HCT116 (cell line): ENCODE data around the gene NSF. TPM values are rescaled to one million over a fixed set of nuclear protein-coding genes. Genes with fewer than 3 reads are reported as not detected.

Experiments
- ATAC-seq: fragments of 200-7000 bp; cut with Tn5 transposase; 2 replicates; pipeline ENCODE4 v1.9.1; 2020; ENCODE audit warnings: mild to moderate bottlenecking, moderate library complexity
- BruUV-seq: library from RNA; stranded (reverse); fragments of 400-500 nt; replicated peaks from 2 replicates; lab custom pipeline; 2021; lab: Mats Ljungman, UMichigan
- CTCF ChIA-PET: fragments of 300-600 bp; sonication (Branson Sonifier 250); formaldehyde crosslinking; loops from one replicate; lab custom pipeline; 2021; ENCODE audit warnings: antibody characterized with exemption; lab: Charles Lee
- POLR2A ChIA-PET: fragments of 300-600, 350-600 bp; sonication (Branson Sonifier 250); formaldehyde crosslinking; loops from one replicate; lab custom pipeline; 2021; ENCODE audit warnings: antibody characterized with exemption; lab: Charles Lee
- RAD21 ChIA-PET, 2 experiments: fragments of 300-600 bp; sonication (Branson Sonifier 250); formaldehyde crosslinking; loops; one replicate each; lab custom pipeline; 2023; ENCODE audit warnings: low total read pairs in 2 of 2; ENCODE audit not compliant: uncharacterized antibody in 2 of 2, unreplicated experiment in 2 of 2, low non-redundant PET in 1 of 2; lab: Charles Lee
- DNase-seq: peaks from one replicate; pipeline ENCODE4 v3.0.0-alpha.2; 2010; ENCODE audit warnings: low read depth, low spot score
- H2AFZ ChIP-seq: fragments of 200-600 bp; shearing (Covaris generic), sonication (generic); 2 replicates; pipeline ENCODE4 v1.6.1; 2017; ENCODE audit warnings: low read depth, mixed run types, mixed read lengths, antibody characterized with exemption, low read length; ENCODE audit not compliant: poor library complexity, severe bottlenecking
- H3K27ac ChIP-seq: 2 replicates; pipeline ENCODE4 v1.5.1; 2012; ENCODE audit warnings: low read depth, low read length
- H3K27me3 ChIP-seq: fragments of 200-600 bp; sonication (generic); 2 replicates; pipeline ENCODE4 v1.6.1; 2016; ENCODE audit warnings: mixed run types, low read length, mixed read lengths; ENCODE audit not compliant: insufficient read depth
- H3K36me3 ChIP-seq, 2 experiments: fragments of 200-500 bp in 1 of 2; fragments of 200-600 bp in 1 of 2; sonication (Bioruptor generic) in 1 of 2; sonication (generic) in 1 of 2; 2 replicates each; pipeline versions ENCODE4 v1.5.1 to v1.6.1; 2014 to 2016; ENCODE audit warnings: low read length in 2 of 2, inconsistent platforms in 1 of 2, mixed read lengths in 1 of 2, mixed run types in 1 of 2; ENCODE audit not compliant: insufficient read depth in 2 of 2, control insufficient read depth in 1 of 2
- H3K4me1 ChIP-seq, 2 experiments: fragments of 200-600 bp in 1 of 2; sonication (generic) in 1 of 2; 2 replicates each; pipeline versions ENCODE4 v1.5.1 to v1.6.1; 2012 to 2017; ENCODE audit warnings: low read length in 2 of 2, inconsistent platforms in 1 of 2, mild to moderate bottlenecking in 1 of 2, mixed read lengths in 1 of 2, mixed run types in 1 of 2, moderate library complexity in 1 of 2; ENCODE audit not compliant: insufficient read depth in 2 of 2, control insufficient read depth in 1 of 2
- H3K4me2 ChIP-seq: fragments of 200-600 bp; sonication (generic); 2 replicates; pipeline ENCODE4 v1.6.1; 2017; ENCODE audit warnings: mixed run types, low read length, mixed read lengths
- H3K4me3 ChIP-seq, 2 experiments: fragments of 200-600 bp in 1 of 2; sonication (generic) in 1 of 2; replicated peaks in 1 of 2; 2 replicates each; pipeline ENCODE4 v1.5.1; 2011 to 2016; ENCODE audit warnings: low read length in 2 of 2, control low read depth in 1 of 2, low read depth in 1 of 2, mild to moderate bottlenecking in 1 of 2, mixed read lengths in 1 of 2, mixed run types in 1 of 2
- H3K79me2 ChIP-seq: fragments of 200-600 bp; sonication (generic); 2 replicates; pipeline ENCODE4 v1.6.1; 2017; ENCODE audit warnings: mild to moderate bottlenecking, mixed run types, low read length, moderate library complexity, mixed read lengths; ENCODE audit not compliant: insufficient read depth
- H3K9ac ChIP-seq: fragments of 200-600 bp; sonication (generic); 2 replicates; pipeline ENCODE4 v1.6.1; 2016; ENCODE audit warnings: low read length, mixed read lengths
- H3K9me2 ChIP-seq: fragments of 200-600 bp; sonication (generic), shearing (Covaris generic); 2 replicates; pipeline ENCODE4 v1.6.1; 2017; ENCODE audit warnings: mixed run types, mild to moderate bottlenecking, moderate library complexity; ENCODE audit not compliant: insufficient read depth
- H3K9me3 ChIP-seq, 2 experiments: fragments of 200-500 bp in 1 of 2; fragments of 200-600 bp in 1 of 2; sonication (Bioruptor generic) in 1 of 2; sonication (generic) in 1 of 2; 2 replicates each; pipeline ENCODE4 v1.6.1; 2014 to 2017; ENCODE audit warnings: low read length in 2 of 2, mixed read lengths in 2 of 2, inconsistent platforms in 1 of 2, low read depth in 1 of 2, mild to moderate bottlenecking in 1 of 2, mixed run types in 1 of 2, moderate library complexity in 1 of 2; ENCODE audit not compliant: control insufficient read depth in 1 of 2, insufficient read depth in 1 of 2
- H4K20me1 ChIP-seq: fragments of 200-600 bp; sonication (generic), shearing (Covaris generic); 2 replicates; pipeline ENCODE4 v1.6.1; 2017; ENCODE audit warnings: mixed run types, mild to moderate bottlenecking, moderate library complexity; ENCODE audit not compliant: insufficient read depth
- EZH2phosphoT487 ChIP-seq: fragments of 200-600 bp; IDR thresholded peaks from 2 replicates; pipeline ENCODE4 v1.6.1; 2018; ENCODE audit warnings: antibody characterized with exemption, borderline replicate concordance
- FOSL1 ChIP-seq: IDR thresholded peaks from 2 replicates; pipeline ENCODE4 v1.6.1; 2012; ENCODE audit warnings: low read depth
- MAX ChIP-seq: IDR thresholded peaks from 2 replicates; pipeline ENCODE4 v1.6.1; 2012
- YY1 ChIP-seq: IDR thresholded peaks from 2 replicates; pipeline ENCODE4 v1.6.1; 2011; ENCODE audit warnings: low read length, low read depth, moderate library complexity, mild to moderate bottlenecking; ENCODE audit not compliant: insufficient replicate concordance; ENCODE audit errors: extremely low read depth
- ZNF274 ChIP-seq: fragments of 200-500 bp; sonication (Bioruptor generic); IDR thresholded peaks from 2 replicates; pipeline ENCODE4 v1.6.1; 2014; ENCODE audit warnings: mild to moderate bottlenecking, low read depth, low read length, inconsistent platforms
- intact Hi-C: fragments of 100-400 bp; cut with micrococcal nuclease; formaldehyde crosslinking; loops from 2 replicates; pipeline ENCODE4 v1.10.0; 2022
- total RNA-seq: library from RNA; stranded (reverse); gene quantifications from one replicate; pipeline ENCODE4 v1.2.1, GENCODE V29; 2021; ENCODE audit not compliant: unreplicated experiment
- TF ChIP-seq, protein P1 (sequence below): IDR thresholded peaks from 2 replicates; pipeline ENCODE4 v1.6.1; 2011; ENCODE audit warnings: mild to moderate bottlenecking, low read length, moderate library complexity; ENCODE audit not compliant: insufficient replicate concordance; ENCODE audit errors: extremely low read depth

The NSF gene
- total RNA-seq, 1 experiment from 2014 or later = 61.1 TPM

DNA sequence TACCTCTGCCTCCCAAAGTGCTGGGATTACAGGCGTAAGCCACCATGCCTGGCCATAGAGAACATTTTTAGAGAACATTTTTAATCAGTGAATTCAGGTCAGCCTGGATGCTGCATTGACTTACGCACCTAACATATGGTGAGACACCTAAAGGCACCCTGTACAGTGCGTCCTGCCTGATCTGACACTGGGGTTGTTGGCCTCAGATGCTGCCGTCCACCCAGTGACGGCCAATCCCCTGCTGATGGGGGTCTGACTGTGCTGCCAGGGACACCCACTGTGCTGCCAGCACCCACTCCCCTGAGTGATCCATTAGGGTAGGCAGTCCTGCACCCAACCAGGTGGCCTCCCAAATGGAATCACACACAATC is 189.5 kb downstream of the NSF start:
- ChIA-PET CTCF (no interaction called here), POLR2A (no interaction called here), RAD21 (no interaction called here)
- Histone ChIP-seq H4K20me1 (no peaks in the 10 kb centered on the region), H3K79me2 (no peaks in the 10 kb centered on the region), H3K9ac (no peak overlapping the region), H3K36me3 (no peaks in the 10 kb centered on the region), H3K4me1 (peaks cover 3 to 21% of the 10 kb centered on the region in 2 experiments; a peak in 1 of 4 replicates), H3K9me3 (no peaks in the 10 kb centered on the region), H3K27ac (no peak overlapping the region), H2AFZ (no peak overlapping the region), H3K9me2 (no peaks in the 10 kb centered on the region), H3K4me3 (no peak overlapping the region), H3K27me3 (no peaks in the 10 kb centered on the region), H3K4me2 (no peak overlapping the region)
- TF ChIP-seq MAX = no peak
- TF ChIP-seq YY1 = no peak
- no peak for TF ChIP-seq EZH2phosphoT487
- no peak for TF ChIP-seq ZNF274
- TF ChIP-seq, protein P1, sequence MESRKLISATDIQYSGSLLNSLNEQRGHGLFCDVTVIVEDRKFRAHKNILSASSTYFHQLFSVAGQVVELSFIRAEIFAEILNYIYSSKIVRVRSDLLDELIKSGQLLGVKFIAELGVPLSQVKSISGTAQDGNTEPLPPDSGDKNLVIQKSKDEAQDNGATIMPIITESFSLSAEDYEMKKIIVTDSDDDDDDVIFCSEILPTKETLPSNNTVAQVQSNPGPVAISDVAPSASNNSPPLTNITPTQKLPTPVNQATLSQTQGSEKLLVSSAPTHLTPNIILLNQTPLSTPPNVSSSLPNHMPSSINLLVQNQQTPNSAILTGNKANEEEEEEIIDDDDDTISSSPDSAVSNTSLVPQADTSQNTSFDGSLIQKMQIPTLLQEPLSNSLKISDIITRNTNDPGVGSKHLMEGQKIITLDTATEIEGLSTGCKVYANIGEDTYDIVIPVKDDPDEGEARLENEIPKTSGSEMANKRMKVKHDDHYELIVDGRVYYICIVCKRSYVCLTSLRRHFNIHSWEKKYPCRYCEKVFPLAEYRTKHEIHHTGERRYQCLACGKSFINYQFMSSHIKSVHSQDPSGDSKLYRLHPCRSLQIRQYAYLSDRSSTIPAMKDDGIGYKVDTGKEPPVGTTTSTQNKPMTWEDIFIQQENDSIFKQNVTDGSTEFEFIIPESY = no peak
- TF ChIP-seq FOSL1 = no peak
- intact Hi-C loops = loop anchor here (5.0 to 10.0 kb wide), 2 partner anchors 57 to 145 kb away; partner anchors contain the start of gene GOSR2
- no peak for ATAC-seq
- no peak for DNase-seq
- BruUV-seq = no TSS peak
